Breast epithelium (tissue), 4 donors: ENCODE measurements around the gene DIS3L2. TPM values are rescaled to one million over a fixed set of nuclear protein-coding genes. Genes with fewer than 3 reads are reported as not detected.

ENCODE experiments used
- DNase-seq, 2 donors: peaks; one replicate each; pipeline ENCODE4 v3.0.0-alpha.2; 2019; ENCODE audit warnings: low spot score in 2 of 2
- H3K27ac ChIP-seq, 2 donors: fragments of 200-600 bp; sonication (generic) in 1 of 2; one replicate each; pipeline ENCODE4 v1.5.1; 2016 to 2019; ENCODE audit warnings: mild to moderate bottlenecking in 1 of 2
- H3K27me3 ChIP-seq, 2 donors: fragments of 200-600 bp; sonication (generic) in 1 of 2; one replicate each; pipeline versions ENCODE4 v1.5.1 to v1.6.0; 2017 to 2019; ENCODE audit warnings: control low read depth in 1 of 2, mild to moderate bottlenecking in 1 of 2
- H3K36me3 ChIP-seq: fragments of 200-600 bp; one replicate; pipeline ENCODE4 v1.5.1; 2019
- H3K4me1 ChIP-seq, 2 donors: fragments of 200-600 bp; sonication (generic); one replicate each; pipeline ENCODE4 v1.5.1; 2016 to 2019; ENCODE audit warnings: control low read depth in 1 of 2
- H3K4me3 ChIP-seq, 3 donors: fragments of 200-600 bp; sonication (generic); 1 replicate in 2 of 3; 2 replicates in 1 of 3; pipeline ENCODE4 v1.5.1; 2016 to 2019; ENCODE audit warnings: mild to moderate bottlenecking in 3 of 3, moderate library complexity in 2 of 3
- H3K9me3 ChIP-seq, 2 donors: fragments of 200-600 bp; sonication (generic) in 1 of 2; one replicate each; pipeline ENCODE4 v1.5.1; 2016 to 2019; ENCODE audit warnings: control low read depth in 1 of 2
- POLR2A ChIP-seq: fragments of 450-650 bp; IDR thresholded peaks from one replicate; pipeline ENCODE4 v1.6.1; 2016; ENCODE audit warnings: antibody characterized with exemption, mild to moderate bottlenecking, moderate library complexity
- POLR2AphosphoS5 ChIP-seq, 3 donors: sonication (generic); formaldehyde crosslinking; IDR thresholded peaks; one replicate each; pipeline ENCODE4 v1.6.1; 2017; ENCODE audit warnings: antibody characterized with exemption in 3 of 3
- intact Hi-C: fragments of 100-400 bp; cut with DNase I; formaldehyde crosslinking; loops from one replicate; pipeline ENCODE4 v1.15.1; 2023; ENCODE audit warnings: low total_unique reads
- total RNA-seq, 3 donors: library from RNA; depleted of rRNA; stranded (reverse); fragments of >200 nt; gene quantifications; one replicate each; pipeline ENCODE4 v1.1.0, GENCODE V29; 2016
- TF ChIP-seq, protein P1 (sequence below), 3 donors: fragments of 450-650 bp; IDR thresholded peaks; one replicate each; pipeline ENCODE4 v1.5.1; 2016 to 2017; ENCODE audit warnings: antibody characterized with exemption in 3 of 3, mild to moderate bottlenecking in 3 of 3, moderate library complexity in 3 of 3

The DIS3L2 gene
- total RNA-seq, 3 donors from 2014 or later = 19.2 to 38.9 (median 33.4) TPM

DNA sequence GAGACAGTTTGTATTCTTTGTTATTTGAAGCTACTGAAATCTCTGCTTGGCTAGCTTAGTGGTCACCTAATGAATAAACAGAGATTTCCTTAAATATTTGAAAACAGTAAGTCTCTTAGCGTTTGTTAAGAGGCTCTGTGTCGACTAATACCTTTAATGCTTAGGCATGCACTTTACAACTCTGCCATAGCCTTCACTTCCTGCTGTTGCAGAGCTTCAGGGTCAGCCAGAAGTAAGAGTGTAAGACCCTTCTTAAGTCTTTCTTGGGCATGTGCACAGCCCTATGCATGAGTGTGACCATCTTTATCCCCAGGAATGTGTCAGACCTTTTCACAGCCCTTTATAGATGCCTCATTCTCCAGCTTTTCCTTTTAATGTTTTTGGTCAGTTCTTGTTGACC, 221.8 kb downstream of the DIS3L2 start:
- H3K9me3 ChIP-seq = no peaks in the 10 kb centered on the region
- no peaks in the 10 kb centered on the region for H3K36me3 ChIP-seq
- H3K4me1 ChIP-seq = no peaks in the 10 kb centered on the region
- no peak overlapping the region for H3K4me3 ChIP-seq
- no peak overlapping the region for H3K27ac ChIP-seq
- no peaks in the 10 kb centered on the region for H3K27me3 ChIP-seq
- TF ChIP-seq, protein P1, sequence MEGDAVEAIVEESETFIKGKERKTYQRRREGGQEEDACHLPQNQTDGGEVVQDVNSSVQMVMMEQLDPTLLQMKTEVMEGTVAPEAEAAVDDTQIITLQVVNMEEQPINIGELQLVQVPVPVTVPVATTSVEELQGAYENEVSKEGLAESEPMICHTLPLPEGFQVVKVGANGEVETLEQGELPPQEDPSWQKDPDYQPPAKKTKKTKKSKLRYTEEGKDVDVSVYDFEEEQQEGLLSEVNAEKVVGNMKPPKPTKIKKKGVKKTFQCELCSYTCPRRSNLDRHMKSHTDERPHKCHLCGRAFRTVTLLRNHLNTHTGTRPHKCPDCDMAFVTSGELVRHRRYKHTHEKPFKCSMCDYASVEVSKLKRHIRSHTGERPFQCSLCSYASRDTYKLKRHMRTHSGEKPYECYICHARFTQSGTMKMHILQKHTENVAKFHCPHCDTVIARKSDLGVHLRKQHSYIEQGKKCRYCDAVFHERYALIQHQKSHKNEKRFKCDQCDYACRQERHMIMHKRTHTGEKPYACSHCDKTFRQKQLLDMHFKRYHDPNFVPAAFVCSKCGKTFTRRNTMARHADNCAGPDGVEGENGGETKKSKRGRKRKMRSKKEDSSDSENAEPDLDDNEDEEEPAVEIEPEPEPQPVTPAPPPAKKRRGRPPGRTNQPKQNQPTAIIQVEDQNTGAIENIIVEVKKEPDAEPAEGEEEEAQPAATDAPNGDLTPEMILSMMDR (IDR thresholded peaks at IDR 0.05) = no peak
- no peak for TF ChIP-seq POLR2AphosphoS5 (IDR thresholded peaks at IDR 0.05)
- TF ChIP-seq POLR2A = no peak
- no peak for DNase-seq
- intact Hi-C loops = no loop called here

DNA sequence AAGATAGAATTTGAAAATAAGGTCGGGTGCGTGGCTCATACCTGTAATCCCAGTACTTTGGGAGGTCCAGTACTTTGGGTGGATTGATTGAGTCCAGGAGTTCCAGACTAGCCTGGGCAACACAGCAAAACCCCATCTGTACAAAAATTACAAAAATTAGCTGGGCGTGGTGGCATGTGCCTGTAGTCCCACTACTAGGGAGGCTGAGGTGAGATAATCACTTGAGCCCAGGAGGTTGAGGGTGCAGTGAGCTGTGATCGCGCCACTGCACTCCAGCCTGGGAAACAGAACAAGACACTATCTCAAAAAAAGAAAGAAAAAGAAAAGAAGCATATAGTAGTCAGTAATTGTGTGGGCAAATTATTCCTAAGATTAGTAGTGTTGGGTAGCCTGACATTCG, 222.8 kb downstream of the DIS3L2 start:
- intact Hi-C loops = no loop called here
- DNase-seq = no peak
- H3K4me3 ChIP-seq = no peak overlapping the region
- H3K36me3 ChIP-seq = no peaks in the 10 kb centered on the region
- no peaks in the 10 kb centered on the region for H3K27me3 ChIP-seq
- H3K4me1 ChIP-seq = no peaks in the 10 kb centered on the region
- TF ChIP-seq, protein P1 (IDR thresholded peaks at IDR 0.05) = no peak
- TF ChIP-seq POLR2A = no peak
- no peak for TF ChIP-seq POLR2AphosphoS5 (IDR thresholded peaks at IDR 0.05)
- no peak overlapping the region for H3K27ac ChIP-seq
- no peaks in the 10 kb centered on the region for H3K9me3 ChIP-seq

DNA sequence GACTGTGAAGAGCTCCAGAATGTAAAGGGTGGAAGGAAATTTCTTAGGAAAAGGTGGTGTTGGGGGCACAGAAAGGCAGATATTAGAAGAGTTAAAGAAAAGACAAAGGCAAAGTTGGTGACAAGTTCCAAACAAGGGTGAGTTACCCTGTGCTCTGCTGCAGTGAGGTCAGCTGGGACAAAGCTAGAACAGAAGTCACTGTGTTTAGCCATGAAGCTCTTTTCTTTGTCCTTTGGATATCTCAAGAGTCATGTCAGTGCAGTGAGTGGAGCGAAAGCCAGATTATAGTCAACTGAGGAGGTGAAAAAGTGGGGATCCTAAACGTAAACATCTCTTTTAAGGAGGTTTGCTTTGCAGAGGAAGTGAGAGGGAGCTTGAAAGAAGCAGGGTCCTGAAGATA, 229.3 kb downstream of the DIS3L2 start:
- H3K4me1 ChIP-seq = no peaks in the 10 kb centered on the region
- H3K36me3 ChIP-seq = no peaks in the 10 kb centered on the region
- intact Hi-C loops = no loop called here
- peaks cover 0 to 9% of the 10 kb centered on the region in 2 donors for H3K9me3 ChIP-seq
- DNase-seq = no peak
- no peak overlapping the region for H3K27ac ChIP-seq
- H3K27me3 ChIP-seq = no peaks in the 10 kb centered on the region
- no peak for TF ChIP-seq POLR2AphosphoS5 (IDR thresholded peaks at IDR 0.05)
- TF ChIP-seq, protein P1 (IDR thresholded peaks at IDR 0.05) = no peak
- TF ChIP-seq POLR2A = no peak
- no peak overlapping the region for H3K4me3 ChIP-seq

DNA sequence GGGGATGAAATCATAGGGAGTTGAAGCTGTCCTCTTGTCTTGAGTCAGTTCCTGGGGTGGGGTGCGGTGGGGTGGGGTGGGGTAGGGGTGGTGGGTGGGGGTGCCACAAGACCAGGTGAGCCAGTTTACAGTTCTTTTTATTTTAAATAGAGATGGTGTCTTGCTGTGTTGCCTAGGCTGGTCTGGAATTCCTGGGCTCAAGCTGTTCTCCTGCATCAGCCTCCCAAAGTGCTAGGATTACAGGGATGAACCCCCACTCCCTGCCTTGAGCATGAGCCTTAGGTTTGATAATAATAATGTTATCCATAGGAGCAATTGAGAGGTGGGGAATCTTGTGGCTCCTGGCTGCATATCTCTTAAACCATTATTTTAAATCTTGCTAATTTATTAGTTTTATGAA, 234.0 kb downstream of the DIS3L2 start:
- DNase-seq = no peak
- Histone ChIP-seq H3K4me3 (no peak overlapping the region), H3K36me3 (no peaks in the 10 kb centered on the region), H3K27ac (no peak overlapping the region), H3K27me3 (no peaks in the 10 kb centered on the region), H3K9me3 (peaks cover 0 to 9% of the 10 kb centered on the region in 2 donors), H3K4me1 (no peaks in the 10 kb centered on the region)
- intact Hi-C loops = no loop called here
- TF ChIP-seq POLR2A = no peak
- TF ChIP-seq, protein P1 (IDR thresholded peaks at IDR 0.05) = no peak
- no peak for TF ChIP-seq POLR2AphosphoS5 (IDR thresholded peaks at IDR 0.05)

DNA sequence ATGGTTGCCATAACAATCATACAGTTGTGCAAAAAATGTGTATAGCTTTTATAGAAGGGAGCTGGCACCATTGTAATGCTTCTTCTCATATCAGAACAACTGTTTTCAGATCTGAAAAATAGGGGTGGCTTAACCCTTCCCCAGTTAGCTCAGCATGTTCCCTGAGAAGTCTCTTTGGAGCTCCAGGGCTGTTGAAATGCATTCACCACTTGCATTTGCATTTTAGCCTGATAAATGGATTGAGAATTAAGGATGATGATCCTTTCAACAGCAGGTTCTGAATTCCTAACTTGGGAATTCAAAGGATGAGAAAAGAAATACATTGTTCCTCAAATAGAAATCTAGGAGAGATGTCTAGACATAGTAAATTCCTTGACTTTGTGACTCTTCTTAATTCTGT, 235.3 kb downstream of the DIS3L2 start:
- Histone ChIP-seq H3K9me3 (peaks cover 0 to 9% of the 10 kb centered on the region in 2 donors), H3K27ac (no peak overlapping the region), H3K36me3 (no peaks in the 10 kb centered on the region), H3K4me3 (no peak overlapping the region), H3K27me3 (no peaks in the 10 kb centered on the region), H3K4me1 (no peaks in the 10 kb centered on the region)
- intact Hi-C loops = no loop called here
- no peak for TF ChIP-seq POLR2AphosphoS5 (IDR thresholded peaks at IDR 0.05)
- no peak for TF ChIP-seq POLR2A
- TF ChIP-seq, protein P1 (IDR thresholded peaks at IDR 0.05) = no peak
- no peak for DNase-seq
